H1 (cell line): Measurements from ENCODE around the gene TP73. TPM values are rescaled to one million over a fixed set of nuclear protein-coding genes. Genes with fewer than 3 reads are reported as not detected.
A peak's percentile ranks its signal among the peaks of the same experiment; 100 is the strongest.

ENCODE experiments used
- CTCF ChIA-PET: fragments of 300-600 bp; sonication (Branson Sonifier 250); formaldehyde crosslinking; loops from one replicate; lab custom pipeline; 2021; ENCODE audit not compliant: partially characterized antibody; lab: Charles Lee
- POLR2A ChIA-PET: fragments of 300-600 bp; sonication (Branson Sonifier 250); formaldehyde crosslinking; loops from one replicate; lab custom pipeline; 2021; ENCODE audit warnings: inconsistent platforms; ENCODE audit not compliant: partially characterized antibody; lab: Charles Lee
- DNase-seq, 2 experiments: peaks; one replicate each; pipeline versions ENCODE4 v3.0.0 to v3.0.0-alpha.2; 2010 to 2022; ENCODE audit warnings: low spot score in 2 of 2, low read depth in 1 of 2, mixed read lengths in 1 of 2
- FAIRE-seq: peaks from 2 replicates; lab custom pipeline; 2011; peaks lifted over from hg19 to GRCh38; lab: Jason Lieb, UNC
- H2AFZ ChIP-seq: 2 replicates; pipeline ENCODE4 v1.8.1; 2012; ENCODE audit warnings: low read length, inconsistent platforms
- H2AK5ac ChIP-seq: 2 replicates; pipeline ENCODE4 v1.6.1; 2013; ENCODE audit warnings: low read depth, low read length
- H2BK120ac ChIP-seq: replicated peaks from 2 replicates; pipeline ENCODE3; 2013; ENCODE audit warnings: low read depth, low read length, inconsistent platforms
- H2BK12ac ChIP-seq: 2 replicates; pipeline ENCODE4 v1.6.1; 2013; ENCODE audit warnings: low read depth, low read length
- H2BK15ac ChIP-seq: 2 replicates; pipeline ENCODE4 v1.6.1; 2013; ENCODE audit warnings: low read length
- H2BK20ac ChIP-seq: 2 replicates; pipeline ENCODE4 v1.6.1; 2013; ENCODE audit warnings: low read length
- H2BK5ac ChIP-seq: 2 replicates; pipeline ENCODE4 v1.6.1; 2013; ENCODE audit warnings: low read depth, low read length
- H3K14ac ChIP-seq: 2 replicates; pipeline ENCODE4 v1.6.1; 2013; ENCODE audit warnings: inconsistent platforms; ENCODE audit not compliant: insufficient read length
- H3K18ac ChIP-seq: 2 replicates; pipeline ENCODE4 v1.6.1; 2013; ENCODE audit warnings: low read length; ENCODE audit errors: extremely low read depth
- H3K23ac ChIP-seq: 2 replicates; pipeline ENCODE4 v1.6.1; 2013; ENCODE audit warnings: inconsistent platforms; ENCODE audit not compliant: insufficient read length
- H3K23me2 ChIP-seq: 2 replicates; pipeline ENCODE4 v1.6.1; 2013; ENCODE audit warnings: low read depth, low read length
- H3K27ac ChIP-seq: 2 replicates; pipeline ENCODE4 v1.6.1; 2011; ENCODE audit warnings: low read depth, low read length, inconsistent platforms
- H3K27me3 ChIP-seq, 4 experiments: replicated peaks in 1 of 4; 1 replicate in 1 of 4; 2 replicates in 3 of 4; pipeline versions ENCODE4 v1.6.1 to v1.8.1; 2011 to 2013; ENCODE audit warnings: low read length in 3 of 4, mild to moderate bottlenecking in 3 of 4, inconsistent platforms in 2 of 4, mixed read lengths in 2 of 4, moderate library complexity in 1 of 4; ENCODE audit not compliant: control insufficient read depth in 3 of 4, insufficient read depth in 3 of 4; ENCODE audit errors: extremely low read depth in 1 of 4
- H3K36me3 ChIP-seq, 4 experiments: 2 replicates each; pipeline versions ENCODE4 v1.6.1 to v1.8.1; 2011 to 2013; ENCODE audit warnings: mild to moderate bottlenecking in 4 of 4, low read length in 3 of 4, moderate library complexity in 2 of 4, control low read depth in 1 of 4, inconsistent platforms in 1 of 4; ENCODE audit not compliant: insufficient read depth in 4 of 4, control insufficient read depth in 2 of 4
- H3K4ac ChIP-seq: replicated peaks from 2 replicates; pipeline ENCODE3; 2013; ENCODE audit warnings: low read length, low read depth, mixed read lengths, inconsistent platforms; ENCODE audit not compliant: insufficient read length
- H3K4me1 ChIP-seq, 4 experiments: replicated peaks in 1 of 4; 1 replicate in 1 of 4; 2 replicates in 3 of 4; pipeline versions ENCODE4 v1.6.1 to v1.8.1; 2011 to 2013; ENCODE audit warnings: low read length in 3 of 4, inconsistent platforms in 2 of 4, mixed read lengths in 1 of 4; ENCODE audit not compliant: insufficient read depth in 4 of 4, control insufficient read depth in 3 of 4
- H3K4me2 ChIP-seq, 2 experiments: 2 replicates each; pipeline versions ENCODE4 v1.6.1 to v1.8.1; 2011 to 2013; ENCODE audit warnings: low read depth in 2 of 2, low read length in 2 of 2, control low read depth in 1 of 2, inconsistent platforms in 1 of 2, mild to moderate bottlenecking in 1 of 2; ENCODE audit not compliant: insufficient read depth in 1 of 2
- H3K4me3 ChIP-seq, 4 experiments: fragments of 200-600, 300-600 bp in 1 of 4; sonication (generic), shearing (Covaris generic), sonication (Bioruptor Twin) in 1 of 4; 2 replicates each; pipeline versions ENCODE4 v1.5.1 to v1.8.1; 2011 to 2016; ENCODE audit warnings: low read length in 4 of 4, low read depth in 3 of 4, control low read depth in 2 of 4, inconsistent platforms in 2 of 4, mild to moderate bottlenecking in 2 of 4, mixed read lengths in 1 of 4, moderate library complexity in 1 of 4; ENCODE audit not compliant: insufficient read depth in 2 of 4; ENCODE audit errors: extremely low read depth in 1 of 4
- H3K56ac ChIP-seq: replicated peaks from 2 replicates; pipeline ENCODE3; 2013; ENCODE audit warnings: low read depth, mild to moderate bottlenecking, mixed read lengths, low read length, inconsistent platforms; ENCODE audit not compliant: insufficient read length
- H3K79me1 ChIP-seq: 2 replicates; pipeline ENCODE4 v1.6.1; 2013; ENCODE audit warnings: low read depth, low read length, control low read depth
- H3K79me2 ChIP-seq, 2 experiments: 2 replicates each; pipeline versions ENCODE4 v1.6.1 to v1.8.1; 2012 to 2013; ENCODE audit warnings: low read length in 2 of 2, mild to moderate bottlenecking in 2 of 2, inconsistent platforms in 1 of 2; ENCODE audit not compliant: insufficient read depth in 2 of 2, control insufficient read depth in 1 of 2
- H3K9ac ChIP-seq, 4 experiments: replicated peaks in 1 of 4; 1 replicate in 1 of 4; 2 replicates in 3 of 4; pipeline versions ENCODE4 v1.6.1 to v1.8.1; 2011 to 2013; ENCODE audit warnings: low read depth in 3 of 4, low read length in 3 of 4, control low read depth in 2 of 4, mild to moderate bottlenecking in 2 of 4, moderate library complexity in 2 of 4, inconsistent platforms in 1 of 4; ENCODE audit errors: extremely low read depth in 1 of 4
- H3K9me3 ChIP-seq, 2 experiments: 2 replicates each; pipeline versions ENCODE4 v1.6.1 to v1.8.1; 2012 to 2013; ENCODE audit warnings: mild to moderate bottlenecking in 2 of 2, moderate library complexity in 2 of 2, control low read depth in 1 of 2, inconsistent platforms in 1 of 2, low read depth in 1 of 2, low read length in 1 of 2, mixed read lengths in 1 of 2; ENCODE audit not compliant: insufficient read depth in 2 of 2
- H4K20me1 ChIP-seq, 2 experiments: replicated peaks in 1 of 2; 2 replicates each; pipeline versions ENCODE3 to v1.8.1; 2011 to 2013; ENCODE audit warnings: inconsistent platforms in 2 of 2, low read length in 2 of 2, mild to moderate bottlenecking in 1 of 2; ENCODE audit not compliant: insufficient read depth in 2 of 2, control insufficient read depth in 1 of 2
- H4K5ac ChIP-seq: 2 replicates; pipeline ENCODE4 v1.6.1; 2013; ENCODE audit warnings: low read length, low read depth, mixed read lengths, inconsistent platforms; ENCODE audit not compliant: insufficient read length
- H4K8ac ChIP-seq: 2 replicates; pipeline ENCODE4 v1.8.0; 2013; ENCODE audit warnings: mild to moderate bottlenecking, moderate library complexity, low read length, inconsistent platforms; ENCODE audit not compliant: insufficient read depth; ENCODE audit errors: extremely low read depth
- H4K91ac ChIP-seq: replicated peaks from 2 replicates; pipeline ENCODE3; 2013; ENCODE audit warnings: low read length, mixed read lengths, inconsistent platforms; ENCODE audit not compliant: insufficient read length
- POLR2A ChIP-seq, 2 experiments: IDR thresholded peaks; 1 replicate in 1 of 2; 2 replicates in 1 of 2; pipeline ENCODE4 v1.6.1; 2011; ENCODE audit warnings: low read depth in 2 of 2, low read length in 2 of 2, mild to moderate bottlenecking in 2 of 2; ENCODE audit errors: control extremely low read depth in 1 of 2
- POLR2AphosphoS5 ChIP-seq: IDR thresholded peaks from 2 replicates; pipeline ENCODE4 v1.6.1; 2011; ENCODE audit warnings: low read depth, low read length
- WGBS, 2 experiments: shearing (Covaris generic) in 1 of 2; methylation state at CpG; one replicate each; pipeline versions ENCODE4 v1.1.6 to v1.1.7; 2013 to 2015; ENCODE audit warnings: low lambda C conversion rate in 2 of 2, mixed read lengths in 2 of 2, inconsistent platforms in 1 of 2, low coverage in 1 of 2, missing lambda C conversion rate in 1 of 2; ENCODE audit not compliant: insufficient replicate concordance in 2 of 2, insufficient coverage in 1 of 2, insufficient read length in 1 of 2; ENCODE audit errors: extremely low coverage in 1 of 2, missing lambda C conversion rate in 1 of 2; 5-methylcytosine and 5-hydroxymethylcytosine counted together
- polyA plus RNA-seq, 7 experiments: library from polyadenylated mRNA; depleted of rRNA in 3 of 7; stranded (reverse) in 5 of 7; unstranded in 2 of 7; fragments of >200 nt in 5 of 7; fragments of 200-250 nt in 2 of 7; gene quantifications; 1 replicate in 5 of 7; 2 replicates in 1 of 7; 4 replicates in 1 of 7; pipeline versions ENCODE4 v1.2.1 to v1.2.3, GENCODE V29; 2011 to 2013; ENCODE audit warnings: missing spikeins in 2 of 7, mixed read lengths in 2 of 7
- total RNA-seq: library from RNA; stranded (reverse); fragmentation: NEBNext Ultra II Directional; extraction: Animal tissue kit (Norgen Biotek cat#: 25700); gene quantifications from 2 replicates; pipeline ENCODE4 v1.2.1, GENCODE V29; 2021
- TF ChIP-seq, protein P1 (sequence below): IDR thresholded peaks from 2 replicates; pipeline ENCODE4 v1.6.1; 2011; ENCODE audit warnings: low read length, improper control_type of control experiment

TP73 gene
- total and polyA plus RNA-seq, 2 of the 8 experiments (the other 6 are each of a cell fraction or from before 2014, with no cell fraction given) = 2.6 to 3.1 TPM

DNA sequence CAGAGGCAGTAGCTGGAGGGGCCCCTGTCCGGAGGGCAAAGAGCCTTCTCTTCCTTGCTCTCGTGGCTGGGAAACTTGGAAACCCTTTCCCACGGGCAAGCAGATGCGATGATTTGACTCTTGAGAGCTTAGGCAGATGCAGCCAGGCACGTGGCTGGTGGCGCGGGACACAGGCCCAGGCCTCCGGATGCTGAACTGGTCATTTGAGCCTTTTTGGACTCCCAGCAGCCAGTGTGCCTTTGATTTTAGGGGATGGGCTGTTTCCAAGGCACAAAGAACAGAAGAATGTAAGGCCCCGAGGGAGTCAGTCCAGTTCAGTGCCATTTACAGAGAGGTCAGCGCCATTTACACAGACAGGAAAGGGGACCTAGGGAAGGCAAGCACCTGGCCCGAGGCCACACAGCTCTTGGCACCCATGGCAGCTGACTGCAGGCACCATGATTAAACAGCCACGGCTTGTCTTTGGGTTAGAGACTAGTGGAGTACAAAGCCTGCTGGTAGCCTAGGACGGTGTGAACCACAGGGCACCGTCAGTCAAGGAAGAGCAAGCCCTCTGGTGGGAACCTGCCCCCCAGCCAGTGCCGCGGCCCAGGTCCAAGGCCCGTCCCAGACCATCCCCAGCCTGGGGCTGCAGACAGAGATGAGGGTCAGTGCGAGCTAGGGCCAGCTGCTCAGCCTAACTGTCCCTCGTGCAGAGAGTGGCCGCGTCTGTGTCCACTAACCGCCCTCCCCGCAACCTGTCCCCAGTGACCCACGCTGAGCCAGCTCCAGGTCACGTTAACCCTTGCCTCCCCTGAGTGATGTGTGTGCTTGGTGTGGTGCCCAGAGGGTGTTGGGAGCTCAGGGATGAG, 79.5 kb downstream of the TP73 start:
- ChIA-PET POLR2A (interaction anchor here (0.8 to 2.6 kb wide), 4 partner anchors 12 to 17 kb away, joined by 3 to 12 read pairs (median 6); no protein-coding TSS in a partner anchor), CTCF (interaction anchor here (0.8 to 3.6 kb wide), 9 partner anchors 7 to 1557 kb away, joined by 3 to 17 read pairs (median 3); partner anchors contain the start of gene TP73)
- Histone ChIP-seq H3K27ac (no peak overlapping the region), H4K5ac (peak overlapping the region; percentile 7), H4K20me1 (peaks cover 0 to 8% of the 10 kb centered on the region in 2 experiments), H2BK5ac (0 out of 2 replicates have a peak overlapping the region, but pooled peaks have one; percentile 35), H3K4me2 (peak overlapping the region; percentile 48 to 64; a peak in 2 of 4 replicates), H3K79me2 (no peaks in the 10 kb centered on the region), H3K79me1 (no peaks in the 10 kb centered on the region), H3K4me1 (peaks cover 0 to 19% (median 13%) of the 10 kb centered on the region in 4 experiments; a peak in 5 of 7 replicates), H4K91ac (peak overlapping the region; percentile 42), H3K56ac (no peak overlapping the region), H2BK20ac (no peak overlapping the region), H3K18ac (no peak overlapping the region), H3K23ac (no peak overlapping the region), H3K27me3 (no peaks in the 10 kb centered on the region; a peak in 3 of 7 replicates), H2BK12ac (peak overlapping the region; percentile 17; the same call in 1 of the 2 replicates), H4K8ac (peak overlapping the region; percentile 57), H3K4me3 (0 out of 8 replicates have a peak overlapping the region, but pooled peaks of 1 of the 4 experiments have one; percentile 45), H3K9ac (no peak overlapping the region), H2BK15ac (peak overlapping the region; percentile 72; the same call in 1 of the 2 replicates), H2AK5ac (peak overlapping the region; percentile 88; the same call in 1 of the 2 replicates), H3K9me3 (no peaks in the 10 kb centered on the region), H2AFZ (no peak overlapping the region), H3K23me2 (peaks cover under 1% of the 10 kb centered on the region; the same call in 1 of the 2 replicates), H2BK120ac (no peak overlapping the region), H3K4ac (peak overlapping the region; percentile 76), H3K14ac (no peak overlapping the region), H3K36me3 (peaks cover 0 to 7% (median 5%) of the 10 kb centered on the region in 4 experiments; a peak in 5 of 8 replicates)
- DNase-seq (no peak), FAIRE-seq (no peak)
- 80% methylated on average over 25 of the region's 25 CpGs; no CpG with 5 or more reads in 1 of the 2 experiments for WGBS, 2 experiments
- TF ChIP-seq POLR2A (IDR thresholded peaks at IDR 0.05; ENCODE audit: control extremely low read depth in 1 of 2, low read depth in 2 of 2, low read length in 2 of 2) (peak in 1 of 2 experiments; percentile 29; a peak in 1 of 3 replicates), POLR2AphosphoS5 (peak; percentile 47; the same call in 1 of the 2 replicates)
- TF ChIP-seq, protein P1, sequence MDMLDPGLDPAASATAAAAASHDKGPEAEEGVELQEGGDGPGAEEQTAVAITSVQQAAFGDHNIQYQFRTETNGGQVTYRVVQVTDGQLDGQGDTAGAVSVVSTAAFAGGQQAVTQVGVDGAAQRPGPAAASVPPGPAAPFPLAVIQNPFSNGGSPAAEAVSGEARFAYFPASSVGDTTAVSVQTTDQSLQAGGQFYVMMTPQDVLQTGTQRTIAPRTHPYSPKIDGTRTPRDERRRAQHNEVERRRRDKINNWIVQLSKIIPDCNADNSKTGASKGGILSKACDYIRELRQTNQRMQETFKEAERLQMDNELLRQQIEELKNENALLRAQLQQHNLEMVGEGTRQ = no peak
